AG04450 (cell line): ENCODE data around the gene TNRC18. TPM values are rescaled to one million over a fixed set of nuclear protein-coding genes. Genes with fewer than 3 reads are reported as not detected.
A peak's percentile ranks its signal among the peaks of the same experiment; 100 is the strongest.

ENCODE experiments used
- CTCF ChIA-PET: fragments of 300-600, 350-600 bp; formaldehyde crosslinking; extraction: SDS; loops from one replicate; lab custom pipeline; 2022; ENCODE audit warnings: antibody characterized with exemption, inconsistent platforms; lab: Charles Lee
- POLR2A ChIA-PET: fragments of 350-600 bp; formaldehyde crosslinking; extraction: SDS; loops from one replicate; lab custom pipeline; 2021; ENCODE audit warnings: antibody characterized with exemption, inconsistent platforms; lab: Yijun Ruan, JAX
- DNase-seq: peaks from one replicate; pipeline ENCODE4 v3.0.0-alpha.2; 2011; ENCODE audit warnings: low read depth, low spot score
- H3K27ac ChIP-seq: one replicate; pipeline ENCODE4 v1.5.1; 2012; ENCODE audit warnings: low read depth, low read length, control low read depth
- H3K27me3 ChIP-seq: one replicate; pipeline ENCODE4 v1.6.0; 2012; ENCODE audit warnings: low read length; ENCODE audit not compliant: control insufficient read depth, insufficient read depth
- H3K4me3 ChIP-seq: 2 replicates; pipeline ENCODE4 v1.5.1; 2011; ENCODE audit warnings: mild to moderate bottlenecking, low read depth, low read length, control low read depth
- H3K9me3 ChIP-seq: 2 replicates; pipeline ENCODE4 v1.5.1; 2012; ENCODE audit warnings: low read length; ENCODE audit not compliant: control insufficient read depth, insufficient read depth
- polyA plus RNA-seq: library from polyadenylated mRNA; depleted of rRNA; stranded (reverse); fragments of >200 nt; gene quantifications from 2 replicates; pipeline ENCODE4 v1.2.3, GENCODE V29; 2011
- TF ChIP-seq, protein P1 (sequence below): IDR thresholded peaks from 2 replicates; pipeline ENCODE4 v1.5.1; 2011; ENCODE audit warnings: low read depth, low read length, control low read depth, inconsistent platforms

Gene TNRC18
- polyA plus RNA-seq, 1 experiment = 13.4 TPM

GRCh38 chr7:5428478-5429252, 5.0 kb upstream of the TNRC18 start:
- ChIA-PET POLR2A (no interaction called here), CTCF (interaction anchor here (1.1 kb wide), 1 partner anchor 189 kb away, joined by 5 read pairs; no protein-coding TSS in a partner anchor)
- TF ChIP-seq, protein P1, sequence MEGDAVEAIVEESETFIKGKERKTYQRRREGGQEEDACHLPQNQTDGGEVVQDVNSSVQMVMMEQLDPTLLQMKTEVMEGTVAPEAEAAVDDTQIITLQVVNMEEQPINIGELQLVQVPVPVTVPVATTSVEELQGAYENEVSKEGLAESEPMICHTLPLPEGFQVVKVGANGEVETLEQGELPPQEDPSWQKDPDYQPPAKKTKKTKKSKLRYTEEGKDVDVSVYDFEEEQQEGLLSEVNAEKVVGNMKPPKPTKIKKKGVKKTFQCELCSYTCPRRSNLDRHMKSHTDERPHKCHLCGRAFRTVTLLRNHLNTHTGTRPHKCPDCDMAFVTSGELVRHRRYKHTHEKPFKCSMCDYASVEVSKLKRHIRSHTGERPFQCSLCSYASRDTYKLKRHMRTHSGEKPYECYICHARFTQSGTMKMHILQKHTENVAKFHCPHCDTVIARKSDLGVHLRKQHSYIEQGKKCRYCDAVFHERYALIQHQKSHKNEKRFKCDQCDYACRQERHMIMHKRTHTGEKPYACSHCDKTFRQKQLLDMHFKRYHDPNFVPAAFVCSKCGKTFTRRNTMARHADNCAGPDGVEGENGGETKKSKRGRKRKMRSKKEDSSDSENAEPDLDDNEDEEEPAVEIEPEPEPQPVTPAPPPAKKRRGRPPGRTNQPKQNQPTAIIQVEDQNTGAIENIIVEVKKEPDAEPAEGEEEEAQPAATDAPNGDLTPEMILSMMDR = peak; percentile 38; the same call in 1 of the 2 replicates
- H3K9me3 ChIP-seq = peaks cover 11% of the 10 kb centered on the region
- DNase-seq = peak; percentile 72
- H3K27ac ChIP-seq = peak overlapping the region; percentile 97
- H3K4me3 ChIP-seq = peak overlapping the region; percentile 86
- H3K27me3 ChIP-seq = no peaks in the 10 kb centered on the region

DNA sequence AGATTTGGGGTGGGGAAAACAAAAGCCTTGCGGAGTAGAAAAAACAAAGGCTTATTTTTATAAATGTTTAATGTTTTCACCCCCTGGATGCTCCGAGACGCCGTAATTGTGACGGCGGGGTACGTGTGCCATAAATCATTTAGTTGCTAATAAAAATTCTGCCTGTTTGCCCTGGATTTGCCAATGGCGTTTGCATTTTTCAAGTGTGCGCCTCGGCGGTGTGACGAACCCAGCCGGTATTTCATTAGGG, 2.5 kb upstream of the TNRC18 start:
- H3K27ac ChIP-seq = peak overlapping the region; percentile 97
- ChIA-PET POLR2A (interaction anchor here (1.0 to 1.5 kb wide), 4 partner anchors 9 to 267 kb away, joined by 4 to 12 read pairs (median 6); no protein-coding TSS in a partner anchor), CTCF (no interaction called here)
- no peaks in the 10 kb centered on the region for H3K27me3 ChIP-seq
- TF ChIP-seq, protein P1 = no peak
- peak overlapping the region; percentile 86 for H3K4me3 ChIP-seq
- H3K9me3 ChIP-seq = peaks cover 3% of the 10 kb centered on the region; the same call in 1 of the 2 replicates
- no peak for DNase-seq

GRCh38 chr7:5425507-5426225, 2.0 kb upstream of the TNRC18 start:
- POLR2A ChIA-PET = interaction anchor here (0.6 to 1.5 kb wide), 7 partner anchors 8 to 355 kb away, joined by 3 to 12 read pairs (median 5); no protein-coding TSS in a partner anchor
- TF ChIP-seq, protein P1 = no peak
- Histone ChIP-seq H3K27me3 (no peaks in the 10 kb centered on the region), H3K9me3 (peaks cover 3% of the 10 kb centered on the region; the same call in 1 of the 2 replicates), H3K4me3 (peak overlapping the region; percentile 86), H3K27ac (peak overlapping the region; percentile 97)
- DNase-seq = peak; percentile 67
- CTCF ChIA-PET = interaction anchor here (0.8 kb wide), 1 partner anchor 60 kb away, joined by 4 read pairs; no protein-coding TSS in a partner anchor

GRCh38 chr7:5424749-5425506, 1.3 kb upstream of the TNRC18 start:
- CTCF ChIA-PET = interaction anchor here (0.8 kb wide), 1 partner anchor 59 kb away, joined by 4 read pairs; no protein-coding TSS in a partner anchor
- TF ChIP-seq, protein P1 = no peak
- POLR2A ChIA-PET = interaction anchor here (0.6 to 1.5 kb wide), 8 partner anchors 8 to 354 kb away, joined by 3 to 12 read pairs (median 4); no protein-coding TSS in a partner anchor
- no peaks in the 10 kb centered on the region for H3K27me3 ChIP-seq
- peak overlapping the region; percentile 86 for H3K4me3 ChIP-seq
- peaks cover 3% of the 10 kb centered on the region; the same call in 1 of the 2 replicates for H3K9me3 ChIP-seq
- DNase-seq = no peak
- peak overlapping the region; percentile 97 for H3K27ac ChIP-seq
